BLaER1 treated with 17β-estradiol and CSF1 and Interleukin-3, amounts not matched to agents 10 nM and 100 nM (cell line): ENCODE results near the gene ASIC4.

Experiments used
- H3K27ac ChIP-seq, 11 experiments: shearing (Covaris generic); formaldehyde crosslinking; 2 replicates each; pipeline ENCODE4 v1.8.1; 2022
- H3K27me3 ChIP-seq, 11 experiments: shearing (Covaris generic); formaldehyde crosslinking; 2 replicates each; pipeline ENCODE4 v1.8.1; 2022
- H3K36me3 ChIP-seq, 11 experiments: shearing (Covaris generic); formaldehyde crosslinking; 2 replicates each; pipeline ENCODE4 v1.8.1; 2022
- H3K4me1 ChIP-seq, 10 experiments: shearing (Covaris generic); formaldehyde crosslinking; 2 replicates each; pipeline ENCODE4 v1.8.1; 2022
- H3K4me2 ChIP-seq, 11 experiments: shearing (Covaris generic); formaldehyde crosslinking; 2 replicates each; pipeline ENCODE4 v1.8.1; 2022
- H3K4me3 ChIP-seq, 10 experiments: shearing (Covaris generic); formaldehyde crosslinking; 2 replicates each; pipeline ENCODE4 v1.8.1; 2022
- H3K9ac ChIP-seq, 11 experiments: shearing (Covaris generic); formaldehyde crosslinking; 2 replicates each; pipeline ENCODE4 v1.8.1; 2022
- H3K9me3 ChIP-seq, 11 experiments: shearing (Covaris generic); formaldehyde crosslinking; replicated peaks in 1 of 11; 2 replicates each; pipeline ENCODE4 v1.8.1; 2022
- H4K20me1 ChIP-seq, 11 experiments: shearing (Covaris generic); formaldehyde crosslinking; 2 replicates each; pipeline ENCODE4 v1.8.1; 2022
- Cebpa-rat ChIP-seq, 11 experiments: shearing (Covaris generic); IDR thresholded peaks; 2 replicates each; pipeline ENCODE4 v1.8.1; 2022

ASIC4 gene

DNA sequence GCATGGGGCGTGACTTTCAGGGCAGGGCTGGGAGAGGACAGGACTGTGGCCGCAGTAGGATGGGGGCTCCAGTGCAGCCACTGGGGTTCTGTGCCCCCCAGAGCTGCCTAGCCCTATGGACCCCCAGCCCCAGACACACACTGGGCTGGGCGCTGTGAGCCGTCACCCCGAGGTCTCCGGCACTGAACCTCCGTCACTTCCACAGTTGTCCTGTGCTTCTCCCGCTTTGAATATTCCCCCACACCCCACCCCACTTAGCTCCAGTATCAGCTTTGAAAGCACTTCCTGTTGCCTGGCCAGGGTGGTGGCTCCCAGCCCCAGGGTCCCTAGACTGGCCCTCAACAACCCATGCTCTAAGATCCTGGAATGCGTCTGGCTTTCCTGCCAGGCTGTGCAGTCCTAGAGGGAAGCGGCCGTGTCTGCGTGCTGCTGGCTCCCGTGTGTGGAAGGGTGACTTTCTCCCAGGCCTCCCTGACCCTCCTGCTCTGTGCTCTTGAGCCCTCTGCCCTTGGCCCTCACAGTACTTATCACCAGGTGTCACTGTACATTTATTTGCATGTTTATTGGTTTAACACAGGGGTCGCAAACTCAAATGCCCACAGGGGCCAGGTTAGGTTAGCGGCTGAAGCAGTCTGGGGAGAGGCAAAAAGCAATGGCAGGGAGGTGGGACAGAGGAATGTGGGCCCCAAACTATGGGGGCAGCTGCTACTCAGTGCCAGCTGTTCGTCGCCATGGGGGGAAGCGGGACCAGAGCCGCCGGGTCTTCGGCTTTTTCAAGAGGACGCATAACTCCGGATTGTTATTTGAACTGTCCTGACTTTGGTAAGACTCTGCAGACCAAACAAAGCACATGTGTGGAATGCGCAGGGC is 47.1 kb downstream of the ASIC4 start:
- H3K27me3 ChIP-seq = no peaks in the 10 kb centered on the region
- H3K27ac ChIP-seq = no peak overlapping the region
- H3K4me3 ChIP-seq = no peak overlapping the region
- peaks cover 6 to 12% (median 10%) of the 10 kb centered on the region in 10 experiments for H3K4me1 ChIP-seq
- peaks cover 0 to 67% (median 0%) of the 10 kb centered on the region in 11 experiments; a peak in 7 of 22 replicates for H4K20me1 ChIP-seq
- TF ChIP-seq Cebpa-rat (IDR thresholded peaks at IDR 0.05) = no peak
- no peak overlapping the region for H3K9ac ChIP-seq
- H3K4me2 ChIP-seq = no peak overlapping the region
- peaks cover 0 to 21% (median 5%) of the 10 kb centered on the region in 11 experiments; a peak in 7 of 22 replicates for H3K36me3 ChIP-seq
- peaks cover 0 to 4% (median 0%) of the 10 kb centered on the region in 11 experiments; a peak in 1 of 22 replicates for H3K9me3 ChIP-seq

DNA sequence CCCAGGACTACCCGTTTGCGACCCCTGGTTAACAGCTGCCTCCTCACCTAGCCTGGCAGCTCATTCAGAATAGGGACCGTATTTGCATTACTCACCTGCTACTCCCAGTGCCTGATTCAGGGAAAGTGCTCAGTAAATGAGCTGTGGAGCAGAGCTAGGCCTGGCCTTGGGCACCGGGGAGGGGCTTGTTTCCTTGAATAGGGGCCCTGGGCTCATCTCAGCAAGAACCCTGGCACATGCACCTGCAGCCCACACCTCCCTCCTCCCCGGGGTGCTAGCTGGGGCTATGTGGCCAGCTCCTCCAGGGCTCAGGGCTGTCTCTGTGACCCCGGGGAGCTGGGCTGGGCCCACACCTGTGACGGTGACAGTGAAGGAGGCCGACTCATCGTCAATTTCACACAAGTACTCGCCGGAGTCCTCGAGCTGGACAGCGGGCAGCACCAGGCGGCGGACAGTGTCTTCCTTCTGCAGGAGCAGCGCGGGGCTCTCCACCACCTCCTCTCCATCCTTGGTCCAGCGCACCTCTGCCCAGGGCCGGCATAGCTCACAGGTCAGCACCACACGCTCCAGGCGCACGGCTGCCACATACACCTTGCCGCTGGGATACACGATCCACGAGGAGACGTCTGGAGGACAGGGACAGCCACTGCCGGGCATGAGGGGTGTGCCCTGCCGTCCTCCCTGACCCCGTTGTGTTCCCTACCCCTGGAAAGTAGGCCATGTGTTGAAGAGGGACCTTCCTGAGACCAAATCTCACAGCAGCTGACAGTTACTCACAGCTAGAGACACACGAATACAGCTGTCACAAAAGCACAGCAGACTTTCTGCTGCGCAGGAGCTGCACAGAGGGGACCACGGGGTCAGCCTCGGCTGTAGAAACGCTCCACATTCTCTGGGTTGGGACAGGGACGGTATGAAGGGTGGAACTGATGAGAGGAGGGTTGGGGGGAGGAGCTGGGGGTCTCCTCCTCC is 48.1 kb downstream of the ASIC4 start:
- no peak overlapping the region for H3K4me3 ChIP-seq
- H3K27me3 ChIP-seq = no peaks in the 10 kb centered on the region
- H3K27ac ChIP-seq = no peak overlapping the region
- H3K9ac ChIP-seq = no peak overlapping the region
- peaks cover 0 to 72% (median 5%) of the 10 kb centered on the region in 11 experiments; a peak in 8 of 22 replicates for H4K20me1 ChIP-seq
- no peak for TF ChIP-seq Cebpa-rat (IDR thresholded peaks at IDR 0.05)
- H3K9me3 ChIP-seq = peaks cover 0 to 4% (median 0%) of the 10 kb centered on the region in 11 experiments; a peak in 1 of 22 replicates
- peaks cover 6 to 19% (median 16%) of the 10 kb centered on the region in 10 experiments for H3K4me1 ChIP-seq
- H3K36me3 ChIP-seq = peaks cover 0 to 25% (median 11%) of the 10 kb centered on the region in 11 experiments; a peak in 11 of 22 replicates
- no peak overlapping the region for H3K4me2 ChIP-seq

DNA sequence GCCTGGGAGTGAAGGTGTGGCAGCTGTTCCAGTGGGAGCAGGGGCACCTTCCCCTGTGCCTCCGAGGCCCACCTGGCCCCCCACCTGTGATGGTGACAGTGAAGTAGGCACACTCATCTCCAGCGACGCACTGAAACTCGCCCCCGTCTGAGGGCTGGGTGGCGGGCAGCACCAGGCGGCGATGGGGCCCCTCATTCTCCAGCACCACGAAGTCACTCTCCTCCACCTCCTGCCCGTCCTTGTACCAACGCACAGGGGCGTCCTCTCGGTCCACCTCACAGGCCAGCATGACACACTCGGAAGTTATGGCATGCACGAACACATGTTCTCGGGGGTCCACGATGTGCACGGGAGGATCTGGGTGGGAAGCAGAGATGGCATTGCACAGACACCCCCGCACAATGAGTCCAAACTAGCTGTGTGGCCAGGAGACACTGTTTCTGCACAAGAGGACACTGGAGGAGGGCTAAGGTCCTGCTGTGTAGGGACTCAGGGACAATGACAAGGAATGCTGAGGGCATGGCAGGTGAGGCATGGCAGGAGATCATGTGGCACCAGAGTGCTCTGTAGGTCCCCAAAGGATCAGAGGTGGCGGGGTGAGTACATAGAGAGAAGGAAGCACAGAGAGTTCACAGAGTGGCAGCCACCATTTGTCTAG is 49.1 kb downstream of the ASIC4 start:
- H3K4me1 ChIP-seq = peaks cover 6 to 19% (median 16%) of the 10 kb centered on the region in 10 experiments
- no peak overlapping the region for H3K4me3 ChIP-seq
- H3K9ac ChIP-seq = no peak overlapping the region
- no peak overlapping the region for H3K4me2 ChIP-seq
- H3K27ac ChIP-seq = no peak overlapping the region
- H3K36me3 ChIP-seq = peaks cover 0 to 34% (median 16%) of the 10 kb centered on the region in 11 experiments; a peak in 13 of 22 replicates
- peaks cover 0 to 4% (median 0%) of the 10 kb centered on the region in 11 experiments; a peak in 1 of 22 replicates for H3K9me3 ChIP-seq
- no peaks in the 10 kb centered on the region for H3K27me3 ChIP-seq
- TF ChIP-seq Cebpa-rat (IDR thresholded peaks at IDR 0.05) = no peak
- peaks cover 0 to 73% (median 13%) of the 10 kb centered on the region in 11 experiments; a peak in 11 of 22 replicates for H4K20me1 ChIP-seq

DNA sequence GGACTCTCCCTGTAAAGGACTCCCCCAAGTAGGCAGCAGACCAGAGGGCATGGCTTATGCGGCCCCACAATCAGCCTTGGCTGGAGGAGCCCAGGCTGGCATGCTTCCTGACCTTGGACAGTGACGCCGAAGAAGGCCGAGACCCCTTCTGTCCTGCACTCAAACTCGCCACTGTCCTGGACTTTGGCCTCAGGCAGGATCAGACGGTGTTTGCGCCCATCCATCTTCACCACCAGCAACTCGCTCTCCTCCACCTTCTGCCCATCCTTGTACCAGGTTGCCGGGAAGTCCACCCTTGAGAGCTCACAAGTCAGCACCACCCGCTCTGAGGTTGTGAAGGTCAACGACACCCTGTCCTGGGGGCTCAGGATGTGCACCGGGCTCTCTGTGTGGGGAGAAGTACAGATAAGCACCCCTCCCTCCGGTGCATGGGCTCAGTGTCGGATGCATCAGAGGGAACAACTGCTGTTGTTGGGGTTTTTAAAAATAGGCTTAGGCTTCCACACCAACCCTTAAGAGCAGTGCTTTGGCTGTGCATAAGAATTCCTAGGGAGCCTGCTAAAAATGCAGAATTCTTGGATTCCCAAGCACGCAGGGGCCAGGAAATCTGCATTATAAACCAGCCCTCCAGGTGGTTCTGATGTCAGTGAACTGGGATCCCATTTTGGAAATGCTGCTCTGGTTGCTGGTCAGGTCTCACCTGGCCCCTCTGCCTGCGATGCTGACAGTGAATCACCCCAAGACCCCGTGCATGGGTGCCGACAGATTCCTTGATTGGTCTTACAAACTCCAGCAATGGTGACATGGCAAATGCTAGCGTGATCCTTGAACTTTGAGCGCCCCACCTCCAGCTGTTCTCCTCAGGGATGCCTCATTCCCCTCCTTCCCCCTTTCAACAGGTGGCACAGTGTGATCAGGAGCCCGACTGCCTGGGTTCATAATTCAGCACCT is 51.1 kb downstream of the ASIC4 start:
- TF ChIP-seq Cebpa-rat (IDR thresholded peaks at IDR 0.05) = no peak
- Histone ChIP-seq H3K4me3 (no peak overlapping the region), H3K9me3 (no peaks in the 10 kb centered on the region), H3K9ac (no peak overlapping the region), H3K4me1 (peaks cover 6 to 32% (median 28%) of the 10 kb centered on the region in 10 experiments; a peak in 19 of 20 replicates), H3K36me3 (peaks cover 0 to 34% (median 16%) of the 10 kb centered on the region in 11 experiments; a peak in 13 of 22 replicates), H4K20me1 (peaks cover 0 to 93% (median 27%) of the 10 kb centered on the region in 11 experiments; a peak in 16 of 22 replicates), H3K27ac (no peak overlapping the region), H3K4me2 (no peak overlapping the region), H3K27me3 (peaks cover 0 to 7% (median 0%) of the 10 kb centered on the region in 11 experiments; a peak in 5 of 22 replicates)

DNA sequence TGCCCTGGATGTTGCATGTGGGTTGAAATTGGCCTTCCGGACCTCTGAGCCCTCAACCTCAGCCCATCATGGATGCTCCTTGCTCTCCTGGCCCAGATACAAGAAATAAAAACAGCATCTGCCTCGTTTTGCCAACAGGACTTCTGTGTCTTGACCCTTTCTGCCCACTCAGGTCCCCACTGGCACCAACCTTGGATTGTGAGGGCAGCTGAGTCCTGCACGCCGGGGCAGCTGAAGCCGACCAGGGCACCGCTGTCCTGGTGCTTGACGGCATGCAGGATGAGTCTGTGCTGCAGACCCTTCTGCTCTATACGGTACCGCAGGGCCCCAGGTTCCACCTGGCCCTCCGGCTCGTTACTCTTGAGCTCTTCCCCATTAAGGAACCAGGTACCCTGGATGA is 52.4 kb downstream of the ASIC4 start:
- Histone ChIP-seq H4K20me1 (peaks cover 0 to 83% (median 28%) of the 10 kb centered on the region in 11 experiments; a peak in 16 of 22 replicates), H3K27me3 (peaks cover 0 to 13% (median 0%) of the 10 kb centered on the region in 11 experiments; a peak in 5 of 22 replicates), H3K27ac (no peak overlapping the region), H3K4me3 (no peak overlapping the region), H3K9ac (no peak overlapping the region), H3K36me3 (peaks cover 0 to 34% (median 16%) of the 10 kb centered on the region in 11 experiments; a peak in 13 of 22 replicates), H3K9me3 (no peaks in the 10 kb centered on the region), H3K4me1 (peaks cover 9 to 37% (median 32%) of the 10 kb centered on the region in 10 experiments; a peak in 19 of 20 replicates), H3K4me2 (peak overlapping the region in 5 of 11 experiments; percentile 3 to 37 (median 23); a peak in 6 of 22 replicates)
- no peak for TF ChIP-seq Cebpa-rat (IDR thresholded peaks at IDR 0.05)

DNA sequence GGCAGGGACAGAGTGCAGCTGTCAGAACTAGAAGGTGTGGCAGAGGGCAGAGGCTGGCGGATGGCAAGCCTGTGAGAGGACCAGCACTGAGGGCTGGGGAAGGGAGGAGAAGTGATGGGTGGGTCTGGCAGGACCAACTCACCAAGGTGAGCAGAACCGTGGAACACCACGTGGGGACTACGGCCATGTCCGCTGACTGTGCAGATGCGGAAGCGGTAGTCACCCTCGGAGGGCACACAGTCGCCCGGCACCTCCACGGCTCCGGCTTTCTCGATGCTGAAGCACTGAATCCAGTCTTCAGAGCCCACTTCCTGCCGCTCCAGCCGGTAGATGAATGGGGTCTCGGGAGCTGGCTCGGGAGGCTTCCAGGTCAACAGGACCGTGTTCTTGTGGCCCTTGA is 52.8 kb downstream of the ASIC4 start:
- Histone ChIP-seq H3K4me3 (no peak overlapping the region), H3K36me3 (peaks cover 0 to 34% (median 16%) of the 10 kb centered on the region in 11 experiments; a peak in 13 of 22 replicates), H3K27ac (no peak overlapping the region), H3K27me3 (peaks cover 0 to 13% (median 0%) of the 10 kb centered on the region in 11 experiments; a peak in 5 of 22 replicates), H3K4me1 (peaks cover 11 to 42% (median 37%) of the 10 kb centered on the region in 10 experiments; a peak in 19 of 20 replicates), H3K9me3 (no peaks in the 10 kb centered on the region), H4K20me1 (peaks cover 0 to 78% (median 28%) of the 10 kb centered on the region in 11 experiments; a peak in 16 of 22 replicates), H3K9ac (no peak overlapping the region), H3K4me2 (peak overlapping the region in 2 of 11 experiments; percentile 28 to 37; a peak in 1 of 22 replicates)
- TF ChIP-seq Cebpa-rat (IDR thresholded peaks at IDR 0.05) = no peak

DNA sequence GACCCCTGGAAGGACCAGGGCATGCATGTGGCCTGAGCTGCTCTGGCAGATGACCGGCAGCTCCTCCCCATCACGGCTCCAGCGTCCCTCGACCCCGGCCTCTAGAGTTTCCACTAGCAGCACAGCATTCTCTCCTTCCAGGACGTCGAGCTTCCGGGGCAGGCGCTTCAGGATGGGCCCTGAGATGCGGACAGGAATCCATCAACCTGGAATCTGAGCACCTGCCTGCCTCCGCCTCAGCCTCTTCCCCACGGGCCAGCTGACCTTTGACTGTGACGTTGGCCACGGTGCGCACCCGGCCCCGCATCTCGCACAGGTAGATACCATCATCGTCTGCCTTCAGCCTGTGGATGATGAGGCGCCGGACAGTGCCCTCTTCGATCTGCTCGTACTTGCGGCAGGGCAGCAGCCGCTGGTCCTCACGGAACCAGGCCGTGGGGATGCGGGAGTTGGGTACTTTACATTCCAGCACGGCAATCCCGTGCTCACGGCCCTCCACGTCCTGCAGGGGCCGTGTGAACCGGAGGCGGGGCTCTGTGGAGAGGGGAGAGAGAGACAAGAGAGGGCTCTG is 53.6 kb downstream of the ASIC4 start:
- Histone ChIP-seq H3K27me3 (peaks cover 0 to 13% (median 0%) of the 10 kb centered on the region in 11 experiments; a peak in 5 of 22 replicates), H3K4me2 (no peak overlapping the region), H3K9ac (no peak overlapping the region), H3K36me3 (peaks cover 0 to 34% (median 16%) of the 10 kb centered on the region in 11 experiments; a peak in 13 of 22 replicates), H3K4me3 (no peak overlapping the region), H3K9me3 (no peaks in the 10 kb centered on the region), H3K4me1 (peaks cover 11 to 43% (median 37%) of the 10 kb centered on the region in 10 experiments; a peak in 19 of 20 replicates), H4K20me1 (peaks cover 0 to 70% (median 23%) of the 10 kb centered on the region in 11 experiments; a peak in 16 of 22 replicates), H3K27ac (no peak overlapping the region)
- TF ChIP-seq Cebpa-rat (IDR thresholded peaks at IDR 0.05) = no peak
